ENCODE data around the gene NOTO.

NOTO gene

GRCh38 chr2:73258913-73259215 lies 56.5 kb downstream of the NOTO start:
- no peak for DNase-seq

GRCh38 chr2:73259276-73259675 lies 56.9 kb downstream of the NOTO start:
- no peak for DNase-seq

- no peak for DNase-seq
Measured at GRCh38 chr2:73259704-73260337, 57.4 kb downstream of the NOTO start.

- DNase-seq: no peak
Measured at GRCh38 chr2:73260338-73260984, 58.1 kb downstream of the NOTO start.
